ENCODE data around the gene RARA.

The RARA gene
- total RNA-seq: 63.5 to 113 (median 80.8) reads per million in 4 donors

DNA sequence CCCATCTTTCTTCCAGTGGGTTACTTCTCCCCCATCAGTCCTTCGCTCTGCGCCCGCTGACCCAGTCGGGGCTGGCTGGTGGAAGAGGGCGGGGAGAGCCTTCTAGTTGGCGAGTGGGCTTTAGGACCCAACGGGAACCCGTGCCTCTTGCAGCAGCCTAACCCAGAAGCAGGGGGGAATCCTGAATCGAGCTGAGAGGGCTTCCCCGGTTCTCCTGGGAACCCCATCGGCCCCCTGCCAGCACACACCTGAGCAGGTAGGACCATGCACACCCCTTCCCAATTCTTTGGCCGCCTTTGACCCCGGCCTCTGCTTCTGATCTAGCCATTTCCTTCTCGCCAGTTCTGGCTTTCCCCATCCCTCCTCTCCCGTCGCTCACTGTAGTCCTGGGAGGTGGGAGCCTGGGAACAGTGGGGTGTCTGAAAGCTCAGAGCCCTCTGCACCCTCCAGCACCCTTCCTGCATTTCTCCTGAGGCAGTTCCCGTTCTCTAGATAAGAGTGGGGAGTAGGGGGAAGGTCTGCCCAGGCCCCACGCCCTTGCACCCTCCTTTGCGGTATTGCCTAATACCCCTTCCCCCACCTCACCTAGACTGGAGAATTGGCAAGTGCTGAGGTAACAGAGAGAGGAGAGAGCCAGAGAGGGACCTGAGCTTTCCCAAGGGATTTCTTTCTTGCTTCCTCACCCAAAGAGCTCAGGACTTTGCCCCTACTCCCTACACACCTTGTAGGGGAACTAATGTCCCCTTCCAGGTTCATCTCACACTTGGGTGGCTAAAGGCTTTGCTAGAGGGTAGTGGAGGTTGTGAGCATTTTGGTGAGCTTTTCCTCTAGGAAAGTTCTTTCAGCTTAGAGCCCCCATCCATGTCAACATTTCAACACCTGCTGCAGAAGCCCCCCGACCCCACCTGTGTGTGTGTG lies at the start of gene RARA:
RARA (plus strand) TSS at position 150 of the 918 bp plus-strand sequence. CDS start 22,039 bp downstream, outside the sequence.
- no peak for DNase-seq

- no peak for DNase-seq
Measured at GRCh38 chr17:40259505-40259904, 49.5 kb upstream of the RARA start.

- no peak for DNase-seq
Measured at GRCh38 chr17:40260528-40260927, 48.5 kb upstream of the RARA start.

DNA sequence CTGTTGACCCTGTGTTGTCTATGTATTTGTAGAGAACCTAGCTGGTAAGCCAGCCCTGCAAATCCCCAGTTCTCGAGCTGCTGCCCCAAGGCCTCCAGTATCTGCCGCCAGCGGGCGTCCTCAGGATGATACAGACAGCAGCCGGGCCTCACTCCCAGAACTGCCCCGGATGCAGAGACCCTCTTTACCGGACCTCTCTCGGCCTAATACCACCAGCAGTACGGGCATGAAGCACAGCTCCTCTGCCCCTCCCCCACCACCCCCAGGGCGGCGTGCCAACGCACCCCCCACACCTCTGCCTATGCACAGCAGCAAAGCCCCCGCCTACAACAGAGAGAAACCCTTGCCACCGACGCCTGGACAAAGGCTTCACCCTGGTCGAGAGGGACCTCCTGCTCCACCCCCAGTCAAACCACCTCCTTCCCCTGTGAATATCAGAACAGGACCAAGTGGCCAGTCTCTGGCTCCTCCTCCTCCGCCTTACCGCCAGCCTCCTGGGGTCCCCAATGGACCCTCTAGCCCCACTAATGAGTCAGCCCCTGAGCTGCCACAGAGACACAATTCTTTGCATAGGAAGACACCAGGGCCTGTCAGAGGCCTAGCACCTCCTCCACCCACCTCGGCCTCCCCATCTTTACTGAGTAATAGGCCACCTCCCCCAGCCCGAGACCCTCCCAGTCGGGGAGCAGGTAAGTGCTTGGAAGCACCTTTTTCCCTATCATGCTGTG lies 44.4 kb upstream of the RARA start:
- DNase-seq: no peak

DNA sequence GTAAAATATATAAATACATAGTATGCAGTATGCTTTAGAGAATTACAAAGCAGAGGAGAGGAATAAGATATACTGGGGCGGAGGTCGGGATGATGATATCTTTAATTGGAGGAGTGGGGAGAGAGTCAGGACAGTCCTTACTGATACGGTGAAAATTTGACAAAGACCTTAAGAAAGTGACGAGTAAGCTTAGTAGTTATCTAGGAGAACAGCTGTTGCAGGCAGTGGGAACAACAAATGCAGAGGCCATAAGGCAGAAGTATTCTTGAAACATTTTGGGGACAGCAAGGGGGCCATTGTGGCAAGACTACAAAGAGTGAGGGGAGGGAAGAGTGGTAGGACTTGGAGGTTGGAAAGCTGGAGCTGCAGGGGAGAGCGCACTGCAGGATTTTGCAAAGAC lies 43.6 kb upstream of the RARA start:
- DNase-seq: no peak

DNA sequence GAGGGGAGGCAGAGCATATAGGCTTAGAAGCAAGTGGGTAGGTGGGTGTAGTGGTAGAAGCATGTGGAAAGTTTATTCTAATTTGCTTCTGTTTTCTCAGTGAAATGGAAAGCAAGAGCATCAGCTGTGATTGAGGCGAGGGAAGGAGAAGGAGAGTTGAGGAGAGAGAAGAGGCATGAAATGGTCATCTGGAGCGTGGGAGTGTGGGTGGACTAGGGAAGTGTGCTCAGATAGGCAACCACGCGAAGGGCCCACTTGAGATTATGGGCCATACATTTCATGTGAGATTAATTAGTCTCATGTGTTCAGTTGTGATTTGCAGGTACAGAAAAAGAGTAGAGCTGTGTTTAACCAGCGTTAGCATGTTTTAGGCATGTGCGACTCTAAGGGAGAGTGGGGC lies 42.1 kb upstream of the RARA start:
- no peak for DNase-seq

GRCh38 chr17:40268141-40268712 lies 40.8 kb upstream of the RARA start:
- DNase-seq: no peak

DNA sequence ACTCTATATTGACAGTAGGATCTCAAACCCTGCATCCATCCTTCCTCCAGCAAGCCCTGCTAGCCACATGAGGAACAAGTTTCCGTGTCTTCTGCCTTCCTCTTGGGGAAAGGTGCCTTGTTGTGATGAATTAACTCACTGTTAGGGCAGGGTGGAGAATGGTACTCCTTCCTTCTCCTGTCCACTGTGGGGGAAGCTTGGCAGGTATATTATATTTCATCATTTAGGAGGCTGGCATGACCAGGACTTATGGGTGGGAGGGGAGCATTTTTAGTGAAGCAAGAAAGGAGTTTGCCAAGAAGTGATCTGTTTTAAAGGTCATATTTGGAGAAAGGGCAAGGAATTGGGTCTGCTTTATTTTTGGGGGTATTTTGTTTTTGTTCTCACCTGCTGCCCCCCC lies 30.6 kb upstream of the RARA start:
- no peak for DNase-seq

DNA sequence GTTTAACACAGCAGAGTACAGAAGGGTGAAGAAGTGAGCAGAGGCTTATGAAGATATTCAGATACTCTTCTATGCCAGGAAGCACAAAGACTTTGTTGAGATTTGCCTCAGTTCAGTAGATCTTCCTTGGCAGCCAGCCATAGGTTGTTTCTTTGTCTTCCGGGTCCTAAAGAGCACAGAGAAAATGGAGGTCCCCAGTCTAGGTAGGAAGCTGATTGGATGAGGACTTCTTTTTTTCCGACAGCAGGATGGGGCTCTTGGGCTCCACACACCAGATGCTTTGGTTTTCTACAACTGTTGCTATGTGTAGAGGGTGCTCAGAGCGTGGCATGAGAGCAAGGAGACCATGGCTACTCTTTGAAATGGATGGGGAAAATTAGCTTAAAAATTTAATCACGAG lies 29.6 kb upstream of the RARA start:
- DNase-seq: no peak

GRCh38 chr17:40281663-40282062 lies 27.3 kb upstream of the RARA start:
- DNase-seq: no peak

DNA sequence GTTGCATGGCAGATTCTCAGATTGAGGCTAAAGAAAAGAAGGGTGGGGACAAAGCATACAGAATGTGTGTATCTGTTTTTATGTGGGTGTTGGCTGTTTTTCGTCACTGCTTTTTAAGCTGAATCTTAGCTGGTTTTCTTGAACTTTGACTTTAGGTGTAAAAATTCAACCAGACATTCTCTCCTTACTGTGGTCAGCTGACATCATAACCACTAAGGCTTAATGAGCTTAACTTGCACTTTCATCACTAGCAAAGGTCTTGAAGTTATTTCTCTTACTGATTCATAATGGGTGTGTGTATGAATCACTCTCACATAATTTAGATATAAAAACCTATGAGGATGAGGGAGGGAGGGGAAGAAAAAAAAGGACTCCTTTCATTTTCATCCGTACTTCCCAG lies 25.3 kb upstream of the RARA start:
- DNase-seq: peak in 1 of 5 donors; percentile 71

GRCh38 chr17:40284085-40284713 lies 24.8 kb upstream of the RARA start:
- DNase-seq: no peak

DNA sequence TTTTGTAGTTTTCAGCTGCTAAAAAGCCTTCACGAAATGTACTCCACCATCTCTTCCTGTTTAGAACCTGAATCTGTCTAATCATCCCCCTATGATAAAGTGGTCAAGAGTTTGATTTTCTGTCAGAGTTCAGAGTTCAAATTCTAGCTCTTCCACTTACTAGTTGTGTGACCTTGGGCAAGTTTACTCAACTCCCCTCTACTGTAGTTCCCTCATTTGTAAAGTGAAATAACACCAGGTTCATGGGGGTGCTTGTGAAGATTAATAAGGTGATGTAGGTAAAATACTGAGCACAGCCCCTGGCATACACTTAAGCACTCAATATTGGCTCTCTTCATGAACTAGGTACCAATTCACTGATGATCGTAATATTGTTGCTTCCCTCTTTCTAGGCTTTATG lies 22.5 kb upstream of the RARA start:
- DNase-seq: no peak

GRCh38 chr17:40287159-40287493 lies 21.9 kb upstream of the RARA start:
- DNase-seq: no peak

DNA sequence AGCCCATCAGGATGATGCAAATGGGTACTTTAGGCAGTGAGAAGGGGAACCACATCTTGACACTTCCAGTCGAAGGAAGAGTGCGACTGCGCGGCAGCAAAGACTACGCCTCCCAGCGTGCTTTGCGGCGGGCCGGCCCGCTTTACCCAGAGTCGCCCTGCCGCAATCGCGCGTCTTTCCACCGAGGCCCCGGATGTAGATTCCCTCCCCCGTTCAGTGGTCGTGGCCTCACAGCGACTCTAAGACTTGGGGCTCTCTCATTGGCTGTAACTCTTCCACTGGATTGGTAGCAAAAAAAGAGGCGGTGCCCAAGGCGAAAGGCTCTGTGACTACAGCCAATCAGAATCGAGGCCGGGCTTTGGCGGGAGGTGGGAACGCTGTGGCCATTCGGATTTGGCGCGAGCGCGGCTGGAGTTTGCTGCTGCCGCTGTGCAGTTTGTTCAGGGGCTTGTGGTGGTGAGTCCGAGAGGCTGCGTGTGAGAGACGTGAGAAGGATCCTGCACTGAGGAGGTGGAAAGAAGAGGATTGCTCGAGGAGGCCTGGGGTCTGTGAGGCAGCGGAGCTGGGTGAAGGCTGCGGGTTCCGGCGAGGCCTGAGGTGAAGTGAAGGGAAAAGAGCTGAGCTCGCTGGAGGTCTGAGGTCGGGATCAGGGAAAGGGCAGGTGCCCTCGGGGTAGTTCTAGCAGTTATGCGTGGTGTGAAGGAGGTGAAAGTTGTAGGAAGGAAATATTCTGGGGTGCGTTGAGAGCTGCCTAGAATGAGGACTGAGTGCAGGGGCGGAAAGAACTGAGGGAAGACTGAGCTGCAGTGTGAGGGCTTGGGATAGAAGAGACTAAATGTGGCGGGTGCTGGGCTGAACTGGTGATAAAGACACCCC lies 21.2 kb upstream of the RARA start, which contains the start of gene CDC6:
CDC6 (plus strand) TSS at position 386 of the 876 bp plus-strand sequence. CDS start 1,542 bp downstream, outside the sequence.
- DNase-seq: peak; percentile 96 to 99 (median 98)

DNA sequence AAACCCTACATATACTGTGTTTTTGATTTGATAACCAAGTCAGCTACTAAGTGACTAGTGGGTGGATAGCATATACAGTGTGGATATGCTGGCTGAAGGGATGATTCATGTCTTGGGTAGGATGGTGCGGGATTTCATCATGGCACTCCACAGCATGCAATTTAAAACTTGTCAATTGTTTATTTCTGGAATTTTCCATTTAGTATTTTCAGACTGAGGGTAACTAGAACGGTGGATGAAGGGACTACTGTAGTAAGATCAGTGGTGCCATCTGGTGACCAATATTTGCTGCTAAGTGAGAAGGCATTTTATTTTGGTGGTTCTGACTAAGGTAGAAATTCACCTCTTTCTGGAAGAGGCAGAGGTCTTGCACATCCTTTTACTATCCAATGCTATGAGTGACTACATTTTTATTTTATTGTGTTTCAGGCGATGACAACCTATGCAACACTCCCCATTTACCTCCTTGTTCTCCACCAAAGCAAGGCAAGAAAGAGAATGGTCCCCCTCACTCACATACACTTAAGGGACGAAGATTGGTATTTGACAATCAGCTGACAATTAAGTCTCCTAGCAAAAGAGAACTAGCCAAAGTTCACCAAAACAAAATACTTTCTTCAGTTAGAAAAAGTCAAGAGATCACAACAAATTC lies 18.2 kb upstream of the RARA start:
- peak in 2 of 5 donors; percentile 29 to 62 for DNase-seq

DNA sequence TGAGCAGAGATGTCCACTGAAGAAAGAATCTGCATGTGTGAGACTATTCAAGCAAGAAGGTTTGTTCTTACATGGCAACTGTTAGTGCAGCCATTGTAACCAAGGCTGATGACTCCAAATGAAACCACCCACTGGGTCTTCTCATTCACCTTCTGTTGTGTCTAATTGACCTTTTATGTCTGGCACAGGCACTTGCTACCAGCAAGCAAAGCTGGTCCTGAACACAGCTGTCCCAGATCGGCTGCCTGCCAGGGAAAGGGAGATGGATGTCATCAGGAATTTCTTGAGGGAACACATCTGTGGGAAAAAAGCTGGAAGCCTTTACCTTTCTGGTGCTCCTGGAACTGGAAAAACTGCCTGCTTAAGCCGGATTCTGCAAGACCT lies 17.7 kb upstream of the RARA start:
- DNase-seq: no peak

DNA sequence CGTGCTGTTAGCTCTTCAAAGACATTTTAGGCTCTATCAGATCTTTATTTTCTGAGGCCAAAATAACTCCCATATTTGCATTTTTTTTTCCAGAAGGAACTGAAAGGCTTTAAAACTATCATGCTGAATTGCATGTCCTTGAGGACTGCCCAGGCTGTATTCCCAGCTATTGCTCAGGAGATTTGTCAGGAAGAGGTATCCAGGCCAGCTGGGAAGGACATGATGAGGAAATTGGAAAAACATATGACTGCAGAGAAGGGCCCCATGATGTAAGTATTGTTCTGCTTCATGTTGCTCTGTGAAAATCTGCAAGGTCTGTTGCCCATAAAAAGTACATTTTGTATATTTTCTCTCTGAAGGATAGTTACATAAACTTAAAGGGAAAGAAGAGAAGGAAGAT lies 15.6 kb upstream of the RARA start:
- no peak for DNase-seq

GRCh38 chr17:40295488-40296436 lies 13.2 kb upstream of the RARA start:
- no peak for DNase-seq

DNA sequence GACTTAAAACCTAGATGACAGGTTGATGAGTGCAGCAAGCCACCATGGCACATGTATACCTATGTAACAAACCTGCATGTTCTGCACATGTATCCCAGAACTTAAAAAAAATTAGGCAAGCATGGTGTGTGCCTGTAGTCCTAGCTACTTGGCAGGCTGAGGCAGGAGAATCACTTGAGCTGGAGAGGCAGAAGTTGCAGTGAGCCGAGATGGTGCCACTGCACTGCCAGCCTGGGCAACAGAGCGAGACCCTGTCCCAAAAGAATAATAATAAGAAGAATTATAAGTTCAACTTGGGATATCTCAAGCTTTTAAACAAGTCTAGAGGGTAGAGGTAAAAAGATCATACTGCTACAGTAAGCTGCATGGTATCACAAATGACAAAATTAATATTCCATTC lies 11.5 kb upstream of the RARA start:
- DNase-seq: no peak

Measured in T-helper 1 cell (primary cell).